ENCODE results near the gene ADAMTSL1. TPM values are rescaled to one million over a fixed set of nuclear protein-coding genes. Genes with fewer than 3 reads are reported as not detected.

The ADAMTSL1 gene
- total RNA-seq, 1 experiment from 2014 or later = not detected

DNA sequence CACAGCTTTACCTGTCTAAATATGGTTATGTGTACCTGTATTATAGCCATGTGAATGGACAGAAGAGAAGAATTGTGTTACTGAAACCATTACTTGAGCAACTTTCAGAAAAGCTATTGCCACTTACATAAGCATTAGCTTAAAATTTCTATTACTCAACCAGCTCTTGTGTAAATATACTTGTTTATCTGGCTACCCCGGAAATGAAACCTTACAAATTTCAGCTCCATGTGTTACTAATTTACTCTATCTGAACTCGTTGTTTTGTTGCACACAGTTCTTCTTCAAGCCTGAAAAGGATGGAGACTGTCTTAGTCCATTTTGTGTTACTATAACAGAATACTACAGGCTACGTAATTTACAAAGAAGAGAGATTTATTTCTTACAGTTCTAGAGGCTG is 22.5 kb upstream of the ADAMTSL1 start:
- TF ChIP-seq TCF7L2 (IDR thresholded peaks at IDR 0.05; ENCODE audit: borderline replicate concordance, extremely low read depth, insufficient read depth, insufficient read length) (no peak), ZFX (IDR thresholded peaks at IDR 0.05) (no peak), JUND (IDR thresholded peaks at IDR 0.05) (no peak), EZH2 (IDR thresholded peaks at IDR 0.05) (no peak), ZNF274 (IDR thresholded peaks at IDR 0.05; ENCODE audit: low read depth, low read length) (no peak), EZH2phosphoT487 (IDR thresholded peaks at IDR 0.05; ENCODE audit: borderline replicate concordance) (no peak), CEBPB (IDR thresholded peaks at IDR 0.05; ENCODE audit: low read depth) (no peak), SIN3A (IDR thresholded peaks at IDR 0.05; ENCODE audit: low read depth) (no peak), POLR2A (IDR thresholded peaks at IDR 0.05; ENCODE audit: borderline replicate concordance, extremely low read depth, insufficient read depth, insufficient read length) (no peak), POLR2AphosphoS5 (IDR thresholded peaks at IDR 0.05; ENCODE audit: low read depth, low read length) (no peak), RAD21 (IDR thresholded peaks at IDR 0.05; ENCODE audit: low read depth) (no peak), SRF (IDR thresholded peaks at IDR 0.05; ENCODE audit: low read depth) (no peak)
- TF ChIP-seq, protein P1, sequence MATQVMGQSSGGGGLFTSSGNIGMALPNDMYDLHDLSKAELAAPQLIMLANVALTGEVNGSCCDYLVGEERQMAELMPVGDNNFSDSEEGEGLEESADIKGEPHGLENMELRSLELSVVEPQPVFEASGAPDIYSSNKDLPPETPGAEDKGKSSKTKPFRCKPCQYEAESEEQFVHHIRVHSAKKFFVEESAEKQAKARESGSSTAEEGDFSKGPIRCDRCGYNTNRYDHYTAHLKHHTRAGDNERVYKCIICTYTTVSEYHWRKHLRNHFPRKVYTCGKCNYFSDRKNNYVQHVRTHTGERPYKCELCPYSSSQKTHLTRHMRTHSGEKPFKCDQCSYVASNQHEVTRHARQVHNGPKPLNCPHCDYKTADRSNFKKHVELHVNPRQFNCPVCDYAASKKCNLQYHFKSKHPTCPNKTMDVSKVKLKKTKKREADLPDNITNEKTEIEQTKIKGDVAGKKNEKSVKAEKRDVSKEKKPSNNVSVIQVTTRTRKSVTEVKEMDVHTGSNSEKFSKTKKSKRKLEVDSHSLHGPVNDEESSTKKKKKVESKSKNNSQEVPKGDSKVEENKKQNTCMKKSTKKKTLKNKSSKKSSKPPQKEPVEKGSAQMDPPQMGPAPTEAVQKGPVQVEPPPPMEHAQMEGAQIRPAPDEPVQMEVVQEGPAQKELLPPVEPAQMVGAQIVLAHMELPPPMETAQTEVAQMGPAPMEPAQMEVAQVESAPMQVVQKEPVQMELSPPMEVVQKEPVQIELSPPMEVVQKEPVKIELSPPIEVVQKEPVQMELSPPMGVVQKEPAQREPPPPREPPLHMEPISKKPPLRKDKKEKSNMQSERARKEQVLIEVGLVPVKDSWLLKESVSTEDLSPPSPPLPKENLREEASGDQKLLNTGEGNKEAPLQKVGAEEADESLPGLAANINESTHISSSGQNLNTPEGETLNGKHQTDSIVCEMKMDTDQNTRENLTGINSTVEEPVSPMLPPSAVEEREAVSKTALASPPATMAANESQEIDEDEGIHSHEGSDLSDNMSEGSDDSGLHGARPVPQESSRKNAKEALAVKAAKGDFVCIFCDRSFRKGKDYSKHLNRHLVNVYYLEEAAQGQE (IDR thresholded peaks at IDR 0.05; ENCODE audit: low read depth) = no peak
- TF ChIP-seq, protein P2, sequence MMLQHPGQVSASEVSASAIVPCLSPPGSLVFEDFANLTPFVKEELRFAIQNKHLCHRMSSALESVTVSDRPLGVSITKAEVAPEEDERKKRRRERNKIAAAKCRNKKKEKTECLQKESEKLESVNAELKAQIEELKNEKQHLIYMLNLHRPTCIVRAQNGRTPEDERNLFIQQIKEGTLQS (IDR thresholded peaks at IDR 0.05) = no peak
- TF ChIP-seq, protein P3, sequence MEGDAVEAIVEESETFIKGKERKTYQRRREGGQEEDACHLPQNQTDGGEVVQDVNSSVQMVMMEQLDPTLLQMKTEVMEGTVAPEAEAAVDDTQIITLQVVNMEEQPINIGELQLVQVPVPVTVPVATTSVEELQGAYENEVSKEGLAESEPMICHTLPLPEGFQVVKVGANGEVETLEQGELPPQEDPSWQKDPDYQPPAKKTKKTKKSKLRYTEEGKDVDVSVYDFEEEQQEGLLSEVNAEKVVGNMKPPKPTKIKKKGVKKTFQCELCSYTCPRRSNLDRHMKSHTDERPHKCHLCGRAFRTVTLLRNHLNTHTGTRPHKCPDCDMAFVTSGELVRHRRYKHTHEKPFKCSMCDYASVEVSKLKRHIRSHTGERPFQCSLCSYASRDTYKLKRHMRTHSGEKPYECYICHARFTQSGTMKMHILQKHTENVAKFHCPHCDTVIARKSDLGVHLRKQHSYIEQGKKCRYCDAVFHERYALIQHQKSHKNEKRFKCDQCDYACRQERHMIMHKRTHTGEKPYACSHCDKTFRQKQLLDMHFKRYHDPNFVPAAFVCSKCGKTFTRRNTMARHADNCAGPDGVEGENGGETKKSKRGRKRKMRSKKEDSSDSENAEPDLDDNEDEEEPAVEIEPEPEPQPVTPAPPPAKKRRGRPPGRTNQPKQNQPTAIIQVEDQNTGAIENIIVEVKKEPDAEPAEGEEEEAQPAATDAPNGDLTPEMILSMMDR (IDR thresholded peaks at IDR 0.05 in 2 of 3, conservative IDR thresholded peaks at IDR 0.05 in 1 of 3; ENCODE audit: borderline replicate concordance in 1 of 3, insufficient read depth in 1 of 3, low read depth in 2 of 3, low read length in 2 of 3) = no peak
- Histone ChIP-seq H2AFZ (ENCODE audit: low read depth, low read length, poor library complexity, severe bottlenecking) (no peak overlapping the region), H3K27me3 (ENCODE audit: insufficient read depth, low read length) (no peaks in the 10 kb centered on the region), H3K4me3 (replicated peaks in 1 of 2; ENCODE audit: low read depth in 1 of 2, low read length in 2 of 2) (no peak overlapping the region), H3K4me2 (ENCODE audit: low read length) (no peak overlapping the region), H3K4me1 (ENCODE audit: control insufficient read depth in 1 of 2, insufficient read depth in 2 of 2, low read length in 2 of 2) (no peaks in the 10 kb centered on the region), H3K9me3 (ENCODE audit: control insufficient read depth in 1 of 2, insufficient read depth in 1 of 2, low read depth in 1 of 2, low read length in 2 of 2) (0 out of 4 replicates have a peak, but pooled peaks cover 0 to 2% of the 10 kb centered on the region in 2 experiments), H4K20me1 (ENCODE audit: insufficient read depth) (no peaks in the 10 kb centered on the region), H3K36me3 (ENCODE audit: control insufficient read depth in 1 of 2, insufficient read depth in 2 of 2, low read length in 2 of 2) (no peaks in the 10 kb centered on the region), H3K9me2 (ENCODE audit: insufficient read depth) (no peaks in the 10 kb centered on the region), H3K27ac (ENCODE audit: low read depth, low read length) (no peak overlapping the region), H3K79me2 (ENCODE audit: insufficient read depth, low read length) (no peaks in the 10 kb centered on the region), H3K9ac (ENCODE audit: low read length) (no peak overlapping the region)
- no TSS peak for BruUV-seq (replicated peaks)
- RAD21 ChIA-PET (ENCODE audit: low non-redundant PET in 1 of 2, low total read pairs in 2 of 2, uncharacterized antibody in 2 of 2, unreplicated experiment in 2 of 2) = no interaction called here
- intact Hi-C loops (cut with micrococcal nuclease) = no loop called here
- DNase-seq (ENCODE audit: low read depth, low spot score) (no peak), ATAC-seq (no peak)
- CTCF ChIA-PET = interaction anchor here (1.2 kb wide), 1 partner anchor 9 kb away, joined by 6 read pairs; no protein-coding TSS in a partner anchor
- POLR2A ChIA-PET = no interaction called here
